ENCODE results near the gene RNF115.

RNF115 gene

GRCh38 chr1:145751491-145752037 lies 72.3 kb downstream of the RNF115 start:
- Histone ChIP-seq H2BK5ac (ENCODE audit: low read length) (no peak overlapping the region), H3K23ac (ENCODE audit: low read depth, low read length, poor library complexity) (no peak overlapping the region), H4K91ac (ENCODE audit: low read depth, low read length, poor library complexity) (no peak overlapping the region), H3K9ac (ENCODE audit: low read depth, low read length, poor library complexity) (no peak overlapping the region), H3K14ac (ENCODE audit: low read length) (no peak overlapping the region), H3K27me3 (ENCODE audit: control insufficient read depth in 3 of 3, insufficient read depth in 3 of 3, low read depth in 1 of 3, low read length in 3 of 3) (no peaks in the 10 kb centered on the region), H3K18ac (ENCODE audit: low read length) (no peak overlapping the region), H3K4me2 (ENCODE audit: insufficient read depth, low read length, poor library complexity, severe bottlenecking) (no peak overlapping the region), H2BK12ac (ENCODE audit: low read length) (no peak overlapping the region), H2AFZ (ENCODE audit: low read length) (no peak overlapping the region), H4K8ac (ENCODE audit: low read depth, low read length) (no peak overlapping the region), H3K4me1 (ENCODE audit: control insufficient read depth in 2 of 2, insufficient read depth in 1 of 2, low read depth in 1 of 2, low read length in 2 of 2) (peaks cover 0 to 4% of the 10 kb centered on the region in 2 donors), H2AK5ac (ENCODE audit: low read depth, low read length) (no peak overlapping the region), H3K27ac (replicated peaks; ENCODE audit: low read length) (no peak overlapping the region), H3K4ac (ENCODE audit: low read length) (no peak overlapping the region), H2BK15ac (ENCODE audit: low read length) (no peak overlapping the region), H3K36me3 (replicated peaks in 1 of 2; ENCODE audit: control insufficient read depth in 2 of 2, insufficient read depth in 2 of 2, low read length in 2 of 2) (peaks cover 12 to 81% of the 10 kb centered on the region in 2 donors), H3K79me1 (ENCODE audit: low read depth, low read length) (no peaks in the 10 kb centered on the region), H3K9me3 (replicated peaks in 1 of 2; ENCODE audit: control insufficient read depth in 2 of 2, insufficient read depth in 1 of 2, low read depth in 1 of 2, low read length in 2 of 2) (peaks cover 0 to 2% of the 10 kb centered on the region in 2 donors), H2BK120ac (ENCODE audit: low read depth, low read length) (no peak overlapping the region), H3K4me3 (ENCODE audit: low read length in 2 of 2) (no peak overlapping the region)
- DNase-seq (ENCODE audit: low spot score) = no peak
- WGBS, 2 donors (ENCODE audit: extremely low coverage in 2 of 2, insufficient read length in 2 of 2, insufficient replicate concordance in 1 of 2) = no CpG with 5 or more reads among the region's 5 CpGs

GRCh38 chr1:145750426-145750825 lies 73.5 kb downstream of the RNF115 start:
- no peak overlapping the region for H3K14ac ChIP-seq (ENCODE audit: low read length)
- no peak overlapping the region for H3K9ac ChIP-seq (ENCODE audit: low read depth, low read length, poor library complexity)
- no peak overlapping the region for H4K91ac ChIP-seq (ENCODE audit: low read depth, low read length, poor library complexity)
- H3K4ac ChIP-seq (ENCODE audit: low read length) = no peak overlapping the region
- no CpG with 5 or more reads among the region's 5 CpGs for WGBS, 2 donors (ENCODE audit: extremely low coverage in 2 of 2, insufficient read length in 2 of 2, insufficient replicate concordance in 1 of 2)
- no peak overlapping the region for H3K27ac ChIP-seq (replicated peaks; ENCODE audit: low read length)
- no peak overlapping the region for H2BK15ac ChIP-seq (ENCODE audit: low read length)
- H3K4me2 ChIP-seq (ENCODE audit: insufficient read depth, low read length, poor library complexity, severe bottlenecking) = no peak overlapping the region
- no peak overlapping the region for H2AK5ac ChIP-seq (ENCODE audit: low read depth, low read length)
- H3K9me3 ChIP-seq (replicated peaks in 1 of 2; ENCODE audit: control insufficient read depth in 2 of 2, insufficient read depth in 1 of 2, low read depth in 1 of 2, low read length in 2 of 2) = peaks cover 0 to 2% of the 10 kb centered on the region in 2 donors
- H3K4me3 ChIP-seq (ENCODE audit: low read length in 2 of 2) = no peak overlapping the region
- no peak overlapping the region for H2BK120ac ChIP-seq (ENCODE audit: low read depth, low read length)
- no peak overlapping the region for H3K18ac ChIP-seq (ENCODE audit: low read length)
- no peaks in the 10 kb centered on the region for H3K79me1 ChIP-seq (ENCODE audit: low read depth, low read length)
- no peak for DNase-seq (ENCODE audit: low spot score)
- no peak overlapping the region for H2AFZ ChIP-seq (ENCODE audit: low read length)
- H4K8ac ChIP-seq (ENCODE audit: low read depth, low read length) = no peak overlapping the region
- H2BK12ac ChIP-seq (ENCODE audit: low read length) = no peak overlapping the region
- no peaks in the 10 kb centered on the region for H3K27me3 ChIP-seq (ENCODE audit: control insufficient read depth in 3 of 3, insufficient read depth in 3 of 3, low read depth in 1 of 3, low read length in 3 of 3)
- H3K23ac ChIP-seq (ENCODE audit: low read depth, low read length, poor library complexity) = no peak overlapping the region
- H3K4me1 ChIP-seq (ENCODE audit: control insufficient read depth in 2 of 2, insufficient read depth in 1 of 2, low read depth in 1 of 2, low read length in 2 of 2) = peaks cover 0 to 4% of the 10 kb centered on the region in 2 donors
- peaks cover 12 to 79% of the 10 kb centered on the region in 2 donors for H3K36me3 ChIP-seq (replicated peaks in 1 of 2; ENCODE audit: control insufficient read depth in 2 of 2, insufficient read depth in 2 of 2, low read length in 2 of 2)
- H2BK5ac ChIP-seq (ENCODE audit: low read length) = no peak overlapping the region

- no peak overlapping the region for H2BK15ac ChIP-seq (ENCODE audit: low read length)
- no peaks in the 10 kb centered on the region for H3K79me1 ChIP-seq (ENCODE audit: low read depth, low read length)
- H2AK5ac ChIP-seq (ENCODE audit: low read depth, low read length) = no peak overlapping the region
- no peak overlapping the region for H3K4ac ChIP-seq (ENCODE audit: low read length)
- no peak overlapping the region for H4K8ac ChIP-seq (ENCODE audit: low read depth, low read length)
- no peak overlapping the region for H3K14ac ChIP-seq (ENCODE audit: low read length)
- WGBS, 2 donors (ENCODE audit: extremely low coverage in 2 of 2, insufficient read length in 2 of 2, insufficient replicate concordance in 1 of 2) = no CpG with 5 or more reads among the region's 9 CpGs
- peaks cover 0 to 2% of the 10 kb centered on the region in 2 donors for H3K9me3 ChIP-seq (replicated peaks in 1 of 2; ENCODE audit: control insufficient read depth in 2 of 2, insufficient read depth in 1 of 2, low read depth in 1 of 2, low read length in 2 of 2)
- no peak overlapping the region for H4K91ac ChIP-seq (ENCODE audit: low read depth, low read length, poor library complexity)
- H2BK12ac ChIP-seq (ENCODE audit: low read length) = no peak overlapping the region
- no peak overlapping the region for H3K27ac ChIP-seq (replicated peaks; ENCODE audit: low read length)
- H3K9ac ChIP-seq (ENCODE audit: low read depth, low read length, poor library complexity) = no peak overlapping the region
- H3K36me3 ChIP-seq (replicated peaks in 1 of 2; ENCODE audit: control insufficient read depth in 2 of 2, insufficient read depth in 2 of 2, low read length in 2 of 2) = peaks cover 13 to 89% of the 10 kb centered on the region in 2 donors
- no peak overlapping the region for H3K4me2 ChIP-seq (ENCODE audit: insufficient read depth, low read length, poor library complexity, severe bottlenecking)
- peaks cover 0 to 4% of the 10 kb centered on the region in 2 donors for H3K4me1 ChIP-seq (ENCODE audit: control insufficient read depth in 2 of 2, insufficient read depth in 1 of 2, low read depth in 1 of 2, low read length in 2 of 2)
- no peak for DNase-seq (ENCODE audit: low spot score)
- H3K18ac ChIP-seq (ENCODE audit: low read length) = no peak overlapping the region
- no peak overlapping the region for H3K4me3 ChIP-seq (ENCODE audit: low read length in 2 of 2)
- H3K27me3 ChIP-seq (ENCODE audit: control insufficient read depth in 3 of 3, insufficient read depth in 3 of 3, low read depth in 1 of 3, low read length in 3 of 3) = no peaks in the 10 kb centered on the region
- H2BK5ac ChIP-seq (ENCODE audit: low read length) = no peak overlapping the region
- no peak overlapping the region for H2AFZ ChIP-seq (ENCODE audit: low read length)
- H3K23ac ChIP-seq (ENCODE audit: low read depth, low read length, poor library complexity) = no peak overlapping the region
- no peak overlapping the region for H2BK120ac ChIP-seq (ENCODE audit: low read depth, low read length)
Observed at GRCh38 chr1:145747398-145748247, 76.3 kb downstream of the RNF115 start.

- H4K8ac ChIP-seq (ENCODE audit: low read depth, low read length) = no peak overlapping the region
- H3K4me2 ChIP-seq (ENCODE audit: insufficient read depth, low read length, poor library complexity, severe bottlenecking) = no peak overlapping the region
- no peaks in the 10 kb centered on the region for H3K9me3 ChIP-seq (replicated peaks in 1 of 2; ENCODE audit: control insufficient read depth in 2 of 2, insufficient read depth in 1 of 2, low read depth in 1 of 2, low read length in 2 of 2)
- no peak overlapping the region for H3K4ac ChIP-seq (ENCODE audit: low read length)
- no peak overlapping the region for H2BK5ac ChIP-seq (ENCODE audit: low read length)
- H2BK12ac ChIP-seq (ENCODE audit: low read length) = no peak overlapping the region
- no peak for DNase-seq (ENCODE audit: low spot score)
- H3K79me1 ChIP-seq (ENCODE audit: low read depth, low read length) = no peaks in the 10 kb centered on the region
- no peak overlapping the region for H2AFZ ChIP-seq (ENCODE audit: low read length)
- H3K27ac ChIP-seq (replicated peaks; ENCODE audit: low read length) = no peak overlapping the region
- H2AK5ac ChIP-seq (ENCODE audit: low read depth, low read length) = no peak overlapping the region
- no peak overlapping the region for H3K23ac ChIP-seq (ENCODE audit: low read depth, low read length, poor library complexity)
- WGBS, 2 donors (ENCODE audit: extremely low coverage in 2 of 2, insufficient read length in 2 of 2, insufficient replicate concordance in 1 of 2) = no CpG with 5 or more reads among the region's 4 CpGs
- no peak overlapping the region for H4K91ac ChIP-seq (ENCODE audit: low read depth, low read length, poor library complexity)
- peaks cover 5 to 38% of the 10 kb centered on the region in 2 donors for H3K36me3 ChIP-seq (replicated peaks in 1 of 2; ENCODE audit: control insufficient read depth in 2 of 2, insufficient read depth in 2 of 2, low read length in 2 of 2)
- H3K9ac ChIP-seq (ENCODE audit: low read depth, low read length, poor library complexity) = no peak overlapping the region
- no peak overlapping the region for H2BK15ac ChIP-seq (ENCODE audit: low read length)
- no peak overlapping the region for H3K14ac ChIP-seq (ENCODE audit: low read length)
- H3K18ac ChIP-seq (ENCODE audit: low read length) = no peak overlapping the region
- H3K27me3 ChIP-seq (ENCODE audit: control insufficient read depth in 3 of 3, insufficient read depth in 3 of 3, low read depth in 1 of 3, low read length in 3 of 3) = no peaks in the 10 kb centered on the region
- H2BK120ac ChIP-seq (ENCODE audit: low read depth, low read length) = no peak overlapping the region
- no peak overlapping the region for H3K4me3 ChIP-seq (ENCODE audit: low read length in 2 of 2)
- H3K4me1 ChIP-seq (ENCODE audit: control insufficient read depth in 2 of 2, insufficient read depth in 1 of 2, low read depth in 1 of 2, low read length in 2 of 2) = no peaks in the 10 kb centered on the region
Observed at GRCh38 chr1:145740269-145740668, 83.6 kb downstream of the RNF115 start.

All from neuronal stem cell (in vitro differentiated cells).